Mucosa of rectum (tissue), 2 donors: ENCODE results near the gene CPT1C.
"Not testable (repeated sequence)": the region's sequence is repeated elsewhere in the genome, so short reads cannot be mapped to it uniquely, and the experiment has no call there.

Source experiments
- H3K27ac ChIP-seq, 2 donors: one replicate each; pipeline ENCODE4 v1.7.0; 2013; ENCODE audit warnings: inconsistent platforms in 2 of 2, low read depth in 2 of 2, low read length in 2 of 2
- H3K27me3 ChIP-seq, 2 donors: one replicate each; pipeline ENCODE4 v1.7.0; 2013; ENCODE audit warnings: low read length in 2 of 2; ENCODE audit not compliant: control insufficient read depth in 2 of 2, insufficient read depth in 2 of 2
- H3K36me3 ChIP-seq, 2 donors: one replicate each; pipeline ENCODE4 v1.7.0; 2013; ENCODE audit warnings: low read length in 2 of 2; ENCODE audit not compliant: control insufficient read depth in 2 of 2, insufficient read depth in 2 of 2
- H3K4me1 ChIP-seq, 2 donors: one replicate each; pipeline ENCODE4 v1.7.0; 2013; ENCODE audit warnings: low read length in 2 of 2, mild to moderate bottlenecking in 1 of 2; ENCODE audit not compliant: control insufficient read depth in 2 of 2, insufficient read depth in 2 of 2
- H3K4me3 ChIP-seq, 2 donors: one replicate each; pipeline ENCODE4 v1.7.0; 2013; ENCODE audit warnings: low read length in 2 of 2
- H3K9ac ChIP-seq, 2 donors: one replicate each; pipeline ENCODE4 v1.7.0; 2013; ENCODE audit warnings: low read length in 2 of 2, low read depth in 1 of 2, mild to moderate bottlenecking in 1 of 2
- H3K9me3 ChIP-seq, 2 donors: one replicate each; pipeline ENCODE4 v1.7.0; 2013; ENCODE audit warnings: low read length in 2 of 2; ENCODE audit not compliant: control insufficient read depth in 2 of 2
- donor health status: healthy.
- donor health status: Normal muscosa, but diverticular disease.

The CPT1C gene

GRCh38 chr19:49701271-49701786, 10.4 kb downstream of the CPT1C start:
- Histone ChIP-seq H3K36me3 (no peaks in the 10 kb centered on the region), H3K9ac (no peak overlapping the region), H3K4me1 (no peaks in the 10 kb centered on the region), H3K4me3 (no peak overlapping the region), H3K27me3 (no peaks in the 10 kb centered on the region), H3K27ac (no peak overlapping the region), H3K9me3 (no peaks in the 10 kb centered on the region)

- no peak overlapping the region for H3K4me3 ChIP-seq
- H3K9me3 ChIP-seq: no peaks in the 10 kb centered on the region
- H3K27ac ChIP-seq: no peak overlapping the region
- H3K36me3 ChIP-seq: no peaks in the 10 kb centered on the region
- no peaks in the 10 kb centered on the region for H3K27me3 ChIP-seq
- H3K4me1 ChIP-seq: no peaks in the 10 kb centered on the region
- no peak overlapping the region for H3K9ac ChIP-seq
These were observed 14.1 kb downstream of the CPT1C start for GRCh38 chr19:49704888-49705642.

- no peaks in the 10 kb centered on the region for H3K9me3 ChIP-seq
- no peak overlapping the region for H3K4me3 ChIP-seq
- no peaks in the 10 kb centered on the region for H3K27me3 ChIP-seq
- H3K4me1 ChIP-seq: no peaks in the 10 kb centered on the region
- no peak overlapping the region for H3K9ac ChIP-seq
- H3K36me3 ChIP-seq: no peaks in the 10 kb centered on the region
- H3K27ac ChIP-seq: no peak overlapping the region
These were observed 15.0 kb downstream of the CPT1C start for GRCh38 chr19:49705919-49706318.

GRCh38 chr19:49710372-49710951, 19.5 kb downstream of the CPT1C start:
- no peaks in the 10 kb centered on the region for H3K36me3 ChIP-seq
- H3K4me1 ChIP-seq: no peaks in the 10 kb centered on the region
- no peak overlapping the region for H3K9ac ChIP-seq
- H3K27me3 ChIP-seq: no peaks in the 10 kb centered on the region
- H3K4me3 ChIP-seq: no peak overlapping the region
- no peaks in the 10 kb centered on the region for H3K9me3 ChIP-seq
- H3K27ac ChIP-seq: no peak overlapping the region

- no peaks in the 10 kb centered on the region for H3K4me1 ChIP-seq
- H3K4me3 ChIP-seq: no peak overlapping the region
- no peak overlapping the region for H3K9ac ChIP-seq
- H3K27ac ChIP-seq: no peak overlapping the region
- no peaks in the 10 kb centered on the region for H3K36me3 ChIP-seq
- H3K27me3 ChIP-seq: no peaks in the 10 kb centered on the region
- H3K9me3 ChIP-seq: no peaks in the 10 kb centered on the region
These were observed 21.5 kb downstream of the CPT1C start for GRCh38 chr19:49712397-49712859.

GRCh38 chr19:49713236-49713845, 22.4 kb downstream of the CPT1C start:
- no peaks in the 10 kb centered on the region for H3K27me3 ChIP-seq
- H3K27ac ChIP-seq: no peak overlapping the region
- H3K4me3 ChIP-seq: no peak overlapping the region
- no peak overlapping the region for H3K9ac ChIP-seq
- no peaks in the 10 kb centered on the region for H3K4me1 ChIP-seq
- no peaks in the 10 kb centered on the region for H3K36me3 ChIP-seq
- no peaks in the 10 kb centered on the region for H3K9me3 ChIP-seq

GRCh38 chr19:49716154-49716553, 25.2 kb downstream of the CPT1C start:
- no peak overlapping the region for H3K4me3 ChIP-seq
- H3K27me3 ChIP-seq: no peaks in the 10 kb centered on the region
- no peaks in the 10 kb centered on the region for H3K4me1 ChIP-seq
- no peak overlapping the region for H3K9ac ChIP-seq
- H3K27ac ChIP-seq: no peak overlapping the region
- no peaks in the 10 kb centered on the region for H3K36me3 ChIP-seq
- no peaks in the 10 kb centered on the region for H3K9me3 ChIP-seq

- Histone ChIP-seq H3K9me3 (no peaks in the 10 kb centered on the region), H3K27ac (no peak overlapping the region), H3K4me1 (no peaks in the 10 kb centered on the region), H3K9ac (no peak overlapping the region), H3K36me3 (no peaks in the 10 kb centered on the region), H3K27me3 (no peaks in the 10 kb centered on the region), H3K4me3 (no peak overlapping the region)
These were observed 27.6 kb downstream of the CPT1C start for GRCh38 chr19:49718511-49718910.

- no peaks in the 10 kb centered on the region for H3K4me1 ChIP-seq
- no peaks in the 10 kb centered on the region for H3K9me3 ChIP-seq
- no peak overlapping the region for H3K9ac ChIP-seq
- H3K27me3 ChIP-seq: no peaks in the 10 kb centered on the region
- H3K27ac ChIP-seq: no peak overlapping the region
- H3K4me3 ChIP-seq: no peak overlapping the region
- H3K36me3 ChIP-seq: no peaks in the 10 kb centered on the region
These were observed 28.1 kb downstream of the CPT1C start for GRCh38 chr19:49718991-49719390.

- not testable (repeated sequence) for H3K9me3 ChIP-seq, H3K9ac ChIP-seq, H3K27me3 ChIP-seq, H3K4me1 ChIP-seq, H3K4me3 ChIP-seq, H3K36me3 ChIP-seq, H3K27ac ChIP-seq
These were observed 28.5 kb downstream of the CPT1C start for GRCh38 chr19:49719420-49719819.
